ENCODE measurements around the gene OR1L6. TPM values are rescaled to one million over a fixed set of nuclear protein-coding genes. Genes with fewer than 3 reads are reported as not detected.

Gene OR1L6, protein sequence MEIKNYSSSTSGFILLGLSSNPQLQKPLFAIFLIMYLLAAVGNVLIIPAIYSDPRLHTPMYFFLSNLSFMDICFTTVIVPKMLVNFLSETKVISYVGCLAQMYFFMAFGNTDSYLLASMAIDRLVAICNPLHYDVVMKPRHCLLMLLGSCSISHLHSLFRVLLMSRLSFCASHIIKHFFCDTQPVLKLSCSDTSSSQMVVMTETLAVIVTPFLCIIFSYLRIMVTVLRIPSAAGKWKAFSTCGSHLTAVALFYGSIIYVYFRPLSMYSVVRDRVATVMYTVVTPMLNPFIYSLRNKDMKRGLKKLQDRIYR
- total RNA-seq = not detected

DNA sequence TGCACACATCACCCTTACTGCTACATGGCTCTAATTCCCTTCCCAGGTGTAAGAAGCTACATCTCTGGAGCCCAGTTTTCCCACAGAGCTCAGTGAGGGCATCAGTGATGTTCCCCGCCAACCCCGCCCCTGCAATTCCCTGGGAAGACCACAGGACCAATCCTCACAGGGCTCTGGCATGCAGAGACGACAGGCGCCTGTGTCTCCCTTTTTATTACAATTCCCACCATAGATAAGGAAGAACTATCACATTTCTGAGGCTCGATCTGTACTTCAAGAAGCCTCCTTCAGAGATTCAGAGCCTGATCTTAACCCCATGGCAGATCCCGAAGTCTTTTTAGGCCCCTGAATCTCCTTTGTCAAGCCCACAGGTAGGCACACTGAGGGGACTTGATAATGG, at the start of gene OR1L6:
Gene OR1L6, plus strand, starts transcription at position 301 of the 400 bp plus-strand sequence. CDS start 7,545 bp downstream, outside the sequence.

DNA sequence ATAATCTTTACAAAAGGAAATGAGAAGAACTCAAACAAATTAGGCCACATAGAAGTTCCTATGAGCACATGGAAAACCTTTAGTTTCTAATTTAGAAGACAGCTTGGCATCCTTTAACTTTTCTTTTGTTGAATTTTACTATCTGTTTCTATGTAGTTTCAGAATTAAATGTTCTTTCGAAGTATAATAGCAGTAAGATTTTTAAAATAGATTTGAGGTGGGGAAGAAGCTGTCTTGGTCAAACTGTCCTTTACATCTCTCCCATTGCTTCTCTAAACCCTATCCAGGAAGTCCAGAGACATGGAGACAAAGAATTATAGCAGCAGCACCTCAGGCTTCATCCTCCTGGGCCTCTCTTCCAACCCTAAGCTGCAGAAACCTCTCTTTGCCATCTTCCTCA, 18.4 kb upstream of the OR1L6 start, which contains the start of gene OR1L4:
Gene OR1L4, plus strand, starts transcription at position 301 of the 400 bp plus-strand sequence. Its CDS starts 0 bp downstream, at position 301.

DNA sequence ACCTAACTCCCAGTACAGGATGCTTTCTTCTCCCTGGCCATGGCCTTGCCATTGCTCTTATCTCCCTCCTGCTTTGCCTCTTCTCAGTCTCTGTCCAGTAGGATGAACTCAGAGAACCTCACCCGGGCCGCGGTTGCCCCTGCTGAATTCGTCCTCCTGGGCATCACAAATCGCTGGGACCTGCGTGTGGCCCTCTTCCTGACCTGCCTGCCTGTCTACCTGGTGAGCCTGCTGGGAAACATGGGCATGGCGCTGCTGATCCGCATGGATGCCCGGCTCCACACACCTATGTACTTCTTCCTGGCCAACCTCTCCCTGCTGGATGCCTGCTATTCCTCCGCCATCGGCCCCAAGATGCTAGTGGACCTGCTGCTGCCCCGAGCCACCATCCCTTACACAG, 46.7 kb downstream of the OR1L6 start, which contains the start of gene OR5C1:
Gene OR5C1, plus strand, starts transcription at position 103 of the 400 bp plus-strand sequence. Its CDS starts 0 bp downstream, at position 103.

Other genes starting within 250 kb of the OR1L6 start
- gene OR1J2, start 231.5 kb upstream of the OR1L6 start, total RNA-seq = not detected
- gene OR1J4, start 223.2 kb upstream of the OR1L6 start, total RNA-seq = not detected
- not detected for gene OR1N1, start 215.0 kb upstream of the OR1L6 start, total RNA-seq
- gene OR1N2, start 189.2 kb upstream of the OR1L6 start, total RNA-seq = not detected
- not detected for gene OR1L8, start 158.9 kb upstream of the OR1L6 start, total RNA-seq
- not detected for gene OR1Q1, start 127.6 kb upstream of the OR1L6 start, total RNA-seq
- gene OR1B1, start 84.7 kb upstream of the OR1L6 start, total RNA-seq = 0.23 TPM
- not detected for gene OR1L1, start 80.6 kb upstream of the OR1L6 start, total RNA-seq
- not detected for gene OR1L3, start 67.2 kb upstream of the OR1L6 start, total RNA-seq
- gene OR1L4, start 18.3 kb upstream of the OR1L6 start, total RNA-seq = not detected
- gene OR5C1, start 46.6 kb downstream of the OR1L6 start, total RNA-seq = not detected
- not detected for gene OR1K1, start 57.8 kb downstream of the OR1L6 start, total RNA-seq
- gene PDCL, start 86.3 kb downstream of the OR1L6 start, total RNA-seq = 25.3 TPM
- gene RC3H2, start 163.1 kb downstream of the OR1L6 start, total RNA-seq = 56.8 TPM
- 14.2 TPM for gene ZBTB6, start 171.0 kb downstream of the OR1L6 start, total RNA-seq
- 11.2 TPM for gene ZBTB26, start 189.2 kb downstream of the OR1L6 start, total RNA-seq
- gene RABGAP1, start 198.7 kb downstream of the OR1L6 start, total RNA-seq = 90.4 TPM